ENCODE results near the gene SUN1.
"Not testable (repeated sequence)": the region's sequence is repeated elsewhere in the genome, so short reads cannot be mapped to it uniquely, and the experiment has no call there.

The SUN1 gene

DNA sequence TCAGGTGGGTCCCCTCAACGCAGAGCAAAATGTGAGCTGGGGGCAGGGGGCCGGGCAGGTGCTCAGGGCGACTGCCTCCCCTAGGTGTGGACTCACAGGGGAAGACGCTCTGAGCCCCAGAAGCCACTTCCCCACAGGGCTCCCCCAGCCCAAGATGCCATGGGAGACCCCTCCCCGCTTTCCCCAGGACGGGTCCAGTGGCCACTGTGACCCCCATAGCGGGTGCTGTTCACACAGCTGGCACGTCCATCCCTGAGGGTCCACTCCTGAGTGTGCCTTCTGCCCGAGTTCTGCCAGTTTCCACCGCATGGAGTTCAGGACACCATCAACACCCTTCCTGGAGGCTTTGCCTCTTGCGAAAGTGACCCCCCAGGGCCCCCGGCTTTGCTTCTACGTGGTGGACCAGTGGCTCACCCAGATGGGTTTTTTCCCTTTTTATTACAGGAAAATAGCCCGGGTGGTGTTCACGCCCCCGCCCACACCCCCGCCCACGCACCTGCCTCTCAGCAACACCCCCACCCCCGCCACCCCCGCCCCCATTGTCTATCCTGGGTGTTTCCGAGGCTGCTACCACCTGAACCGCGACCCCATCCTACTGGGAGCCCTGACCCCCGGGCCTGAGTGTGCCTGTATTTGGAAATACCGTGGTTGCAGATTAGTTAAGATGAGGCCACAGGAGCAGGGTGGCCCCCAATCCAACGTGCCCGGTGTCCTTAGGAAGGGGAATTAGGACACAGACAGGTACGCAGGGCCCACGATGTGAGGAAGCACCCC, 90.2 kb downstream of the SUN1 start:
- DNase-seq, result no peak

DNA sequence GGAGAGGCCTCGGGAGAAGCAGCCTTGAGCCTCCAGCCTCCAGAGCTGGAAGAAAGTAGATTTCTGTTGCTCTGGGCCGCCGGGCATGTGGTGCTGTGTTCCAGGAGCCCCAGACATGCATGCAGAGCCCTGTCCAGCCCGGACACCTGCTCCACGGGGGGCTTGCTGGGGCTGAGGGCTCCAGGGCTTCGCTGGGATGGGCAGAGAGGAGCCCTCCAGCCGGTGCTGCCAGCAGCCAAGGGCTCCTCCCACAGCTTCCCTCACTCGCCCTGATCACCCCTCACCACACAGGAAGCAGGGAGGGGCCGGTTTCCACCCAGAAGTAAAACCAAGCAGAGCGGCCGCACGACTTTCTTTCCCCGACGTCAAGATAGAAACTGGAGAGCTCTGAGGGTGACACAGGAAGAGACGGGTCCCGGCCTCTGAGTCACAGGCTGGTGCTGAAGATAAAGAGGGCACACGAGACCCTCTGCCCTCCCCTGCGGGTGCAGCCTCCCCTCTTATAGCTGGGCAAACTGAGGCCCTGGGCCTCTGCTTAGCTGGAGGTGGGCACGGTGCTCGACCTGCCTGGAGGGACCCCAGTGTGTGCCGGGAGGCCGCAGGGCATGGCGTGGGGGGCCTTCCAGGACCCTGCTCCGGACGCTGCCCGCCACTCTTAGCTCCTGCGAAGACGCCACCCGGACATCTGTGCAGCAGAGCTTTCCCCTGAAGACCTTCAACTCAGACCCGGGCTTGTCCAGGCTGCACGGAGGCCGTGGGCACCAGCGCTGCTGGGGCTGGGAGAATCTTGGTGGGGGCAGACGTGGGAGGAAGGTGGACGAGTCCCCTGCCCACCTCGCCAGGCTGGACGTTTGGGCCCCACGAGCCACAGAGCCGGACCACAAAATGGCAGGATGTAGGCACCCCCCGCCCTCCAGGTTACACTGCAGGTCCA, 91.1 kb downstream of the SUN1 start:
- DNase-seq, result peak; percentile 31

- DNase-seq, result not testable (repeated sequence)
Measured at GRCh38 chr7:924042-924441, 91.8 kb downstream of the SUN1 start.

Measured in midbrain (tissue), 1 donor.